ENCODE data around the gene BCAS4. TPM values are rescaled to one million over a fixed set of nuclear protein-coding genes. Genes with fewer than 3 reads are reported as not detected.

The BCAS4 gene
- total and polyA plus RNA-seq, 2 experiments from 2014 or later, result 22.2 to 24.8 TPM

DNA sequence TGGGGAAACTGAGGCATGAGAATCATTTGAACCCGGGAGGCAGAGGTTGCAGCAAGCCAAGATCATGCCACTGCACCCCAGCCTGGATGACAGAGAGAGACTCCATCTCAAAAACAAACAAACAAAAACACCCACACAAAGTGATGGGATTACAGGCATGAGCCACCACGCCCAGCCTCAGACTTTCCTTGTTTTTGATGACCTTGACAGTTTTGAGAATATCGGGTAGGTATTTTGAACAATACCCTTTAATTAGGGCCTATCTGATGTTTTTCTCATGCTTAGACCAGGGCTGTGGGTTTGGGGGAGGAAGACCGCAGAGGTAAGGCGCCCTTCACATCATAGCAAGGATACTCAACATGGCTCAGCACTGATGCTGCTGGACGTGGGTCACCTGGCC lies 72.9 kb downstream of the BCAS4 start:
- H3K36me3 ChIP-seq (ENCODE audit: insufficient read depth), result no peaks in the 10 kb centered on the region
- H3K4me2 ChIP-seq, result no peak overlapping the region
- no peak overlapping the region for H2AFZ ChIP-seq
- H3K9me2 ChIP-seq (ENCODE audit: insufficient read depth), result no peaks in the 10 kb centered on the region
- no peaks in the 10 kb centered on the region for H3K9me3 Mint-ChIP-seq
- H3K36me3 Mint-ChIP-seq (ENCODE audit: low read depth), result no peaks in the 10 kb centered on the region; the same call in 2 of the 3 replicates
- H3K27me3 ChIP-seq (ENCODE audit: insufficient read depth), result no peaks in the 10 kb centered on the region
- peaks cover 32% of the 10 kb centered on the region for H3K4me1 ChIP-seq (ENCODE audit: insufficient read depth)
- H3K27ac Mint-ChIP-seq, result no peak overlapping the region
- H3K4me1 Mint-ChIP-seq, result peaks cover 48% of the 10 kb centered on the region
- TF ChIP-seq CREB1 (CRISPR knock-in tag; IDR thresholded peaks at IDR 0.05; ENCODE audit: low read depth), result no peak
- TF ChIP-seq POLR2AphosphoS5 (IDR thresholded peaks at IDR 0.05; ENCODE audit: low read depth), result no peak
- no peak for TF ChIP-seq EZH2phosphoT487 (IDR thresholded peaks at IDR 0.05; ENCODE audit: unreplicated experiment)
- no peak for TF ChIP-seq ZNF114 (CRISPR knock-in tag; IDR thresholded peaks at IDR 0.05)
- peaks cover 29% of the 10 kb centered on the region for H3K27me3 Mint-ChIP-seq (ENCODE audit: insufficient read depth, low read depth, poor library complexity)
- no peak overlapping the region for H3K27ac ChIP-seq (ENCODE audit: low read depth)
- no peak overlapping the region for H3K4me3 ChIP-seq
- H3F3A ChIP-seq (replicated peaks; ENCODE audit: low read depth), result peaks cover 7% of the 10 kb centered on the region; the same call in 1 of the 2 replicates
- no peaks in the 10 kb centered on the region; the same call in 1 of the 2 replicates for H4K20me1 ChIP-seq (replicated peaks; ENCODE audit: insufficient read depth)
- H3K79me2 ChIP-seq (replicated peaks; ENCODE audit: insufficient read depth), result no peaks in the 10 kb centered on the region; the same call in 1 of the 2 replicates
- ATAC-seq (no peak), DNase-seq (ENCODE audit: low spot score) (no peak)
- no peak overlapping the region for H3K4me3 Mint-ChIP-seq

DNA sequence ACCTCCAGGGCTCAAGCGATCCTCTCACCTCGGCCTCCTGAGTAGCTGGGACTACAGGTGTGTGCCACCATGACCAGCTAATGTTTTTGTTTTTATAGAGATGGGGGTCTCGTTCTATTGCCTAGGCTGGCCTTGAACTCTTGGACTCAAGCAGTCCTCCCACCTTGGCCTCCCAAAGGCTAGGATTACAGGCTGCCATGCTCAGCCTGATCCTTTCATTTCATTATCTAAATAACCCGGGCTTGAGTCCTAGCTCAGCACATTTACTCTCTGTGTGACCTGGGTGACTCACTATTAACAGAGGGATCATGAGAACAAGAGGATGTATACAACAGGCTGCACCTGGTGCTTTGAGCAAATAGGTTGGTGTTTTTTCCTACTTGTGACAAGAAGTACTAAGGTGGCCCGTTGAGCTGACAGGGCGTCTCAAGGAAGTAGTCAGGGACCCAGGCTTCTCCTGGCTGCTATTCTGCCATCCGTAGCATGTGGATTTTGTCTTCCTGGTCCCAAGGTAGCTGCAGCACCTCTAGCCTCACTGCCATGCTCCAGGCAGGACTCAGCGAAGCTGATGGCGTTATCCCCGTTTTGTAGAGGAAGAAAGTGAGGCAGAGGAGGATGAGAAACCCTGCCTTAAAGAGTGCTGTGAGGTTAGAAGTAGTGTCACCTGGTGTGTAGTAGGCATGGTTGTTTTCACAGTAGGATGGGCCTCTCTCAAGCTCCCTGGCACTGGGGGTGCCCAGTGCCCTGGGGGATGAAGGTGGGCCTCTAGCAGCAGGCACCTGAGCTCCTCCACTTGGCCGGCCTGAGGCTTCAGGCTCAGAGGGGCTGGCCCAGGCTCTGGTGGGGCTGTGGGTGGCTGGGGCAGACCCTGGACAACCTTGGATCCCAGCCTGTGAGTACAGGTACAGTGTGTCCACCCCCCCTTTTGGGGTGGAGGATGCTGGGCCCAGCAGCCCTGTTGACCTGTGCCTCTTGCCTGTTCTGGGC lies 73.9 kb downstream of the BCAS4 start:
- Histone ChIP-seq H3K79me2 (replicated peaks; ENCODE audit: insufficient read depth) (no peaks in the 10 kb centered on the region; the same call in 1 of the 2 replicates), H3K27me3 (ENCODE audit: insufficient read depth) (no peaks in the 10 kb centered on the region), H3K27ac (ENCODE audit: low read depth) (no peak overlapping the region), H4K20me1 (replicated peaks; ENCODE audit: insufficient read depth) (no peaks in the 10 kb centered on the region; the same call in 1 of the 2 replicates), H3K9me2 (ENCODE audit: insufficient read depth) (no peaks in the 10 kb centered on the region), H3K36me3 (ENCODE audit: insufficient read depth) (no peaks in the 10 kb centered on the region), H3F3A (replicated peaks; ENCODE audit: low read depth) (peaks cover 7% of the 10 kb centered on the region; the same call in 1 of the 2 replicates), H2AFZ (no peak overlapping the region), H3K4me2 (no peak overlapping the region), H3K4me3 (no peak overlapping the region), H3K4me1 (ENCODE audit: insufficient read depth) (peaks cover 32% of the 10 kb centered on the region)
- ATAC-seq (no peak), DNase-seq (ENCODE audit: low spot score) (no peak)
- peaks cover 51% of the 10 kb centered on the region for H3K4me1 Mint-ChIP-seq
- H3K9me3 Mint-ChIP-seq, result no peaks in the 10 kb centered on the region
- peaks cover 6% of the 10 kb centered on the region; the same call in 1 of the 3 replicates for H3K36me3 Mint-ChIP-seq (ENCODE audit: low read depth)
- H3K27ac Mint-ChIP-seq, result no peak overlapping the region
- peak overlapping the region; percentile 28; the same call in 1 of the 3 replicates for H3K4me3 Mint-ChIP-seq
- H3K27me3 Mint-ChIP-seq (ENCODE audit: insufficient read depth, low read depth, poor library complexity), result peaks cover 29% of the 10 kb centered on the region
- no peak for TF ChIP-seq NANOG (IDR thresholded peaks at IDR 0.05; ENCODE audit: borderline replicate concordance)
- no peak for TF ChIP-seq CREB1 (CRISPR knock-in tag; IDR thresholded peaks at IDR 0.05; ENCODE audit: low read depth)
- TF ChIP-seq, protein P1, sequence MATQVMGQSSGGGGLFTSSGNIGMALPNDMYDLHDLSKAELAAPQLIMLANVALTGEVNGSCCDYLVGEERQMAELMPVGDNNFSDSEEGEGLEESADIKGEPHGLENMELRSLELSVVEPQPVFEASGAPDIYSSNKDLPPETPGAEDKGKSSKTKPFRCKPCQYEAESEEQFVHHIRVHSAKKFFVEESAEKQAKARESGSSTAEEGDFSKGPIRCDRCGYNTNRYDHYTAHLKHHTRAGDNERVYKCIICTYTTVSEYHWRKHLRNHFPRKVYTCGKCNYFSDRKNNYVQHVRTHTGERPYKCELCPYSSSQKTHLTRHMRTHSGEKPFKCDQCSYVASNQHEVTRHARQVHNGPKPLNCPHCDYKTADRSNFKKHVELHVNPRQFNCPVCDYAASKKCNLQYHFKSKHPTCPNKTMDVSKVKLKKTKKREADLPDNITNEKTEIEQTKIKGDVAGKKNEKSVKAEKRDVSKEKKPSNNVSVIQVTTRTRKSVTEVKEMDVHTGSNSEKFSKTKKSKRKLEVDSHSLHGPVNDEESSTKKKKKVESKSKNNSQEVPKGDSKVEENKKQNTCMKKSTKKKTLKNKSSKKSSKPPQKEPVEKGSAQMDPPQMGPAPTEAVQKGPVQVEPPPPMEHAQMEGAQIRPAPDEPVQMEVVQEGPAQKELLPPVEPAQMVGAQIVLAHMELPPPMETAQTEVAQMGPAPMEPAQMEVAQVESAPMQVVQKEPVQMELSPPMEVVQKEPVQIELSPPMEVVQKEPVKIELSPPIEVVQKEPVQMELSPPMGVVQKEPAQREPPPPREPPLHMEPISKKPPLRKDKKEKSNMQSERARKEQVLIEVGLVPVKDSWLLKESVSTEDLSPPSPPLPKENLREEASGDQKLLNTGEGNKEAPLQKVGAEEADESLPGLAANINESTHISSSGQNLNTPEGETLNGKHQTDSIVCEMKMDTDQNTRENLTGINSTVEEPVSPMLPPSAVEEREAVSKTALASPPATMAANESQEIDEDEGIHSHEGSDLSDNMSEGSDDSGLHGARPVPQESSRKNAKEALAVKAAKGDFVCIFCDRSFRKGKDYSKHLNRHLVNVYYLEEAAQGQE (IDR thresholded peaks at IDR 0.05; ENCODE audit: unreplicated experiment), result no peak
- TF ChIP-seq, protein P2, sequence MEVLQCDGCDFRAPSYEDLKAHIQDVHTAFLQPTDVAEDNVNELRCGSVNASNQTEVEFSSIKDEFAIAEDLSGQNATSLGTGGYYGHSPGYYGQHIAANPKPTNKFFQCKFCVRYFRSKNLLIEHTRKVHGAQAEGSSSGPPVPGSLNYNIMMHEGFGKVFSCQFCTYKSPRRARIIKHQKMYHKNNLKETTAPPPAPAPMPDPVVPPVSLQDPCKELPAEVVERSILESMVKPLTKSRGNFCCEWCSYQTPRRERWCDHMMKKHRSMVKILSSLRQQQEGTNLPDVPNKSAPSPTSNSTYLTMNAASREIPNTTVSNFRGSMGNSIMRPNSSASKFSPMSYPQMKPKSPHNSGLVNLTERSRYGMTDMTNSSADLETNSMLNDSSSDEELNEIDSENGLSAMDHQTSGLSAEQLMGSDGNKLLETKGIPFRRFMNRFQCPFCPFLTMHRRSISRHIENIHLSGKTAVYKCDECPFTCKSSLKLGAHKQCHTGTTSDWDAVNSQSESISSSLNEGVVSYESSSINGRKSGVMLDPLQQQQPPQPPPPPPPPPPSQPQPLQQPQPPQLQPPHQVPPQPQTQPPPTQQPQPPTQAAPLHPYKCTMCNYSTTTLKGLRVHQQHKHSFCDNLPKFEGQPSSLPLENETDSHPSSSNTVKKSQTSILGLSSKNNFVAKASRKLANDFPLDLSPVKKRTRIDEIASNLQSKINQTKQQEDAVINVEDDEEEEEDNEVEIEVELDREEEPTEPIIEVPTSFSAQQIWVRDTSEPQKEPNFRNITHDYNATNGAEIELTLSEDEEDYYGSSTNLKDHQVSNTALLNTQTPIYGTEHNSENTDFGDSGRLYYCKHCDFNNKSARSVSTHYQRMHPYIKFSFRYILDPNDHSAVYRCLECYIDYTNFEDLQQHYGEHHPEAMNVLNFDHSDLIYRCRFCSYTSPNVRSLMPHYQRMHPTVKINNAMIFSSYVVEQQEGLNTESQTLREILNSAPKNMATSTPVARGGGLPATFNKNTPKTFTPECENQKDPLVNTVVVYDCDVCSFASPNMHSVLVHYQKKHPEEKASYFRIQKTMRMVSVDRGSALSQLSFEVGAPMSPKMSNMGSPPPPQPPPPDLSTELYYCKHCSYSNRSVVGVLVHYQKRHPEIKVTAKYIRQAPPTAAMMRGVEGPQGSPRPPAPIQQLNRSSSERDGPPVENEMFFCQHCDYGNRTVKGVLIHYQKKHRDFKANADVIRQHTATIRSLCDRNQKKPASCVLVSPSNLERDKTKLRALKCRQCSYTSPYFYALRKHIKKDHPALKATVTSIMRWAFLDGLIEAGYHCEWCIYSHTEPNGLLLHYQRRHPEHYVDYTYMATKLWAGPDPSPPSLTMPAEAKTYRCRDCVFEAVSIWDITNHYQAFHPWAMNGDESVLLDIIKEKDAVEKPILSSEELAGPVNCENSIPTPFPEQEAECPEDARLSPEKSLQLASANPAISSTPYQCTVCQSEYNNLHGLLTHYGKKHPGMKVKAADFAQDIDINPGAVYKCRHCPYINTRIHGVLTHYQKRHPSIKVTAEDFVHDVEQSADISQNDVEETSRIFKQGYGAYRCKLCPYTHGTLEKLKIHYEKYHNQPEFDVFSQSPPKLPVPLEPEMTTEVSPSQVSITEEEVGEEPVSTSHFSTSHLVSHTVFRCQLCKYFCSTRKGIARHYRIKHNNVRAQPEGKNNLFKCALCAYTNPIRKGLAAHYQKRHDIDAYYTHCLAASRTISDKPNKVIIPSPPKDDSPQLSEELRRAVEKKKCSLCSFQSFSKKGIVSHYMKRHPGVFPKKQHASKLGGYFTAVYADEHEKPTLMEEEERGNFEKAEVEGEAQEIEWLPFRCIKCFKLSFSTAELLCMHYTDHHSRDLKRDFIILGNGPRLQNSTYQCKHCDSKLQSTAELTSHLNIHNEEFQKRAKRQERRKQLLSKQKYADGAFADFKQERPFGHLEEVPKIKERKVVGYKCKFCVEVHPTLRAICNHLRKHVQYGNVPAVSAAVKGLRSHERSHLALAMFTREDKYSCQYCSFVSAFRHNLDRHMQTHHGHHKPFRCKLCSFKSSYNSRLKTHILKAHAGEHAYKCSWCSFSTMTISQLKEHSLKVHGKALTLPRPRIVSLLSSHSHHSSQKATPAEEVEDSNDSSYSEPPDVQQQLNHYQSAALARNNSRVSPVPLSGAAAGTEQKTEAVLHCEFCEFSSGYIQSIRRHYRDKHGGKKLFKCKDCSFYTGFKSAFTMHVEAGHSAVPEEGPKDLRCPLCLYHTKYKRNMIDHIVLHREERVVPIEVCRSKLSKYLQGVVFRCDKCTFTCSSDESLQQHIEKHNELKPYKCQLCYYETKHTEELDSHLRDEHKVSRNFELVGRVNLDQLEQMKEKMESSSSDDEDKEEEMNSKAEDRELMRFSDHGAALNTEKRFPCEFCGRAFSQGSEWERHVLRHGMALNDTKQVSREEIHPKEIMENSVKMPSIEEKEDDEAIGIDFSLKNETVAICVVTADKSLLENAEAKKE (CRISPR knock-in tag; IDR thresholded peaks at IDR 0.05), result no peak
- TF ChIP-seq POLR2AphosphoS5 (IDR thresholded peaks at IDR 0.05; ENCODE audit: low read depth), result no peak
- no peak for TF ChIP-seq EZH2phosphoT487 (IDR thresholded peaks at IDR 0.05; ENCODE audit: unreplicated experiment)
- TF ChIP-seq JUNB (IDR thresholded peaks at IDR 0.05; ENCODE audit: unreplicated experiment), result no peak

All from GM23338 (cell line).